ENCODE measurements around the gene RMDN2.
A peak's percentile ranks its signal among the peaks of the same experiment; 100 is the strongest.
"Not testable (repeated sequence)": the region's sequence is repeated elsewhere in the genome, so short reads cannot be mapped to it uniquely, and the experiment has no call there.

The RMDN2 gene

DNA sequence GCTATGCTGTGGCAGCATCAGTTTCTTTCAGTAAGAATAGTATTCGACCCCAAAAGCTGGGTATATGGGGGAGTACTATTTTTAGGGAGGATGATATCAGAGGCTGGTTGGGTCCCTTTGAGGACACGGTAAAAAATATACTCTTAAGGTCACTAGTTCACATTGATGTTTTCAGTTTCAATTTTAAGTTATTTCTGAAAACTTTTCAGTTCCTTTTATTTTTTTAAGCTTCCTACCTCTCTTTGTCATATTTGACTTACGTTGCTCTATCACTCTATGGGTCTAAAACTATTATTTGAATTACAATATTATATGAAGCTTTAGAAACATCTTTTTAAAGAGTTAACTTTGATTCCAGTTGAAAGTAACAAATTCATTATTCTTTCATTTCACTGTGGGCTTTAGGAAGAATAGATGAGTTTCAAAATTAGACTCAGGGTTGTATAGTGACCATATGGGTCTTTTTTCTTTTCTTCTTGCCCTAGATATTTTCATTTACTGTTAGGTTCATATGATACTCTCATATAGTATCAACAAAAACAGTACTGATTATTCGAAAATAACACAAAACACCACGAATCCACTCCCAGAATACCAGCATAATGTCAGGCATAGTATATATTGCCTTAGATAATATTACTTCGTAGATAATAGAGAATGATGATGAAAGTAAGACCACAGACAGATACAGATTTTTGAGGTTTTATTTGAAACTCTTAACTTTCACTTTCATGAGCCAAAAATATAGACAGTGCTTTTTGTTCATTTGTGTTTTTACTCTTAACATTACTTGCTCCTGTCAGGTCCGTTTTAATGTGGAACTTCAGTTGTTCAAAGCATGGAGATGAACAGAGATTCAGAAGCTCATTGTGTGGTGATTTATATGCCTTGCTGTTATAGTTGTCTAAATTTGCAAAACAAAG lies 9.8 kb downstream of the RMDN2 start:
- DNase-seq: peak in 1 of 2 donors; percentile 40

DNA sequence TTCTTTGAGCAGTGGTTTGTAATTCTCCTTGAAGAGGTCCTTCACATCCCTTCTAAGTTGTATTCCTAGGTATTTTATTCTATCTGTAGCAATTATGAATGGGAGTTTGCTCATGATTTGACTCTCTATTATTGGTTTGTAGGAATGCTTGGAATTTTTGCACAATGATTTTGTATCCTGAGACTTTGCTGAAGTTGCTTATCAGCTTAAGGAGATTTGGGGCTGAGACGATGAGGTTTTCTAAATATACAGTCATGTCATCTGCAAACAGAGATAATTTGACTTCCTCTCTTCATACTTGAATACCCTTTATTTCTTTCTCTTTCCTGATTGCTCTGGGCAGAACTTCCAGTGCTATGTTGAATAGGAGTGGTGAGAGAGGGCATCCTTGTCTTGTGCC lies 12.5 kb downstream of the RMDN2 start:
- DNase-seq: not testable (repeated sequence)

DNA sequence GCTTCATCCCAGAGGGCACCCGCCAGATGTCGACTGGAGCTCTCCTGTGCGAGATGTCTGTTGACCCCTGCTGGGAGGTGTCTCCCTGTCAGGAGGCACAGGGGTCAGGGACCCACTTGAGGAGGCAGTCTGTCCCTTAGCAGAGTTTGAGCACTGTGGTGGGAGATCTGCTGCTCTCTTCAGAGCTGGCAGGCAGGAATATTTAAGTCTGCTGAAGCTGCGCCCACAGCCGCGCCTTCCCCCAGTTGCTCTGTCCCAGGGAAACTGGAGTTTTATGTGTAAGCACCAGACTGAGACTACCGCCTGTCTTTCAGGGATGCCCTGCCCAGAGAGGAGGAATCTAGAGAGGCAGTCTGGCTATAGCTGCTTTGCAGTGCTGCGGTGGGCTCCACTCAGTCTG lies 16.2 kb downstream of the RMDN2 start:
- not testable (repeated sequence) for DNase-seq

DNA sequence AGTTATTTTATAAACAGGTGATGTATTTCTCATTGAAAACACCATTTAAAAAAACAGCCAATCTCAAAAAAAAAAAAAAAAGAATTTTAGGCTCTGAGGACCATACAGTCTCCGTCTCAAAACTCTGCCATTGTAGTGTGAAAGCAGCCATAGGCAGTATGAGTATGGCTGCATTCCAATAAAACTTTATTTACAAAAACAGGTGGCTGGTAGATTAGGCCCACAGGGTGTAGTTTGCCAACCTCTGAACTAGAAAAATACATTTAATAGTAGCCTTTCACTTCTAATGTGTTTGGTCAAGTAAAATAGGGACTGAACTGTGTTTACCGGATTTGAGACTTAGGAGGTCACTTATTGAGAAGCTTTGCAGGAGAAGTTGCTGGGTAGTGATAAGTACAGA lies 19.2 kb downstream of the RMDN2 start:
- DNase-seq: no peak

DNA sequence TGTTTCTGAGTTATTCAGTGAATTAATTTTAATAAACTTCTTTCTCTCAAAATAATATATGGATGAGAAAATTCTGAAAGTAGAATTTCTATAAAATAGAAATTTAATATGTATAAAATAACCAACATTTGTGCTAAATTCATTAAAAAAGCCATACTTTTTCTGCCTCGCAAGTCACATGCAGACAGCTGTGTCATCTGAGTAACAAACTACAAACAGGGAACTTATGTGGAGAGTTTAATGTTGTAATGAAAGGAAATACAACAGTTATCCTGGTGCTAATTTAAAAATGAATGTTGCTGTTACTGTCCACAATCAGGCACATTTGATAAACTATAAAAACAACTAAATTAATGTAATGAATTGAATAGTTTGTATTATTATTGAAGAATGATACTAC lies 22.2 kb downstream of the RMDN2 start:
- peak; percentile 39 to 56 for DNase-seq

DNA sequence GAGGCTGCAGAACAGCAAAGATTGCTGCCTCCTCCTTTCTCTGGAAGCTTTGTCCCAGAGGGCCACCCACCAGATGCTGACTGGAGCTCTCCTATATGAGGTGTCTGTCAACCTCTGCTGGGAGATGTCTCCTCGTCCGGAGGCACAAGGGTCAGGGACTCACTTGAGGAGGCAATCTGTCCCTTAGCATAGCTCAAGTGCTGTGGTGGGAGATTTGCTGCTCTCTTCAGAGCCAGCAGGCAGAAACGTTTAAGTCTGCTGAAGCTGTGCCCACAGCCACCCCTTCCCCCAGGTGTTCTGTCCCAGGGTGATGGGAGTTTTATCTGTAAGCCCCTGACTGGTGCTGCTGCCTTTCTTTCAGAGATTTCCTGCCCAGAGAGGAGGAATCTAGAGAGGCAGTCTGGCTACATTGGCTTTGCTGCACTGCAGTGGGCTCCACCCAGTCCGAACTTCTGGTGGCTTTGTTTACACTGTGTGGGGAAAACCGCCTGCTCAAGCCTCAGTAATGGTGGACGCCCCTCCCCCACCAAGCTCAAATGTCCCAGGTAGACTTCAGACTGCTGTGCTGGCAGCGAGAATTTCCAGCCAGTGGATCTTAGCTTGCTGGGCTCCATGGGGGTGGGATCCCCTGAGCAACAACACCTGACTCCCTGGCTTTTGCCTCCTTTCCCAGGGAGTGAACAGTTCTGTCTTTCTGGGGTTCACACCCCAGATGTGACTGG lies 37.1 kb downstream of the RMDN2 start:
- DNase-seq: not testable (repeated sequence)

DNA sequence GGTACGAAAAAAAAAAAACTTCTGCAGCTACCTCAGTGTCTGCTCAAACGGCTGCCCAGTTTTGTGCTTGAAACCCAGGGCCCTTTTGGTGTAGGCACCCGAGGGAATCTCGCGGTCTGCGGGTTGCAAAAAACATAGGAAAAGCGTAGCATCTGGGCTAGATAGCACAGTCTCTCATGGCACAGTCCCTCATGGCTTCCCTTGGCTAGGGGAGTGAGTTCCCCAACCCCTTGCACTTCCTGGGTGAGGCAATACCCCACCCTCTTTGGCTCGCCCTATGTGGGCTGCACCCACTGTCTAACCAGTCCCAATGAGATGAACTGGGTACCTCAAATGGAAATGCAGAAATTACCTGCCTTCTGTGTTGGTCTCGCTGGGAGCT lies 37.6 kb downstream of the RMDN2 start:
- DNase-seq: not testable (repeated sequence)

DNA sequence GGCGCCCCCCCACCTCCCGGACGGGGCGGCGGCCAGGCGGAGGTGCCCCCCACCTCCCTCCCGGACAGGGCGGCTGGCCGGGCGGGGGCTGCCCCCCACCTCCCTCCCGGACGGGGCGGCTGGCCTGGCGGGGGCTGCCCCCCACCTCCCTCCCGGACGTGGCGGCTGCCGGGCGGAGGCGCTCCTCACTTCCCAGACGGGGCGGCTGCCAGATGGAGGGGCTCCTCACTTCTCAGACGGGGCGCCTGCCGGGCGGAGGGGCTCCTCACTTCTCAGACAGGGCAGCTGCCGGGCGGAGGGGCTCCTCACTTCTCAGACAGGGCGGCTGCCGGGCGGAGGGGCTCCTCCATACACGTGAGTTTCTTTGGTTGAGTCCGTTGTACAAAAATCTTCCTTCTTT lies 38.8 kb downstream of the RMDN2 start:
- DNase-seq: not testable (repeated sequence)

DNA sequence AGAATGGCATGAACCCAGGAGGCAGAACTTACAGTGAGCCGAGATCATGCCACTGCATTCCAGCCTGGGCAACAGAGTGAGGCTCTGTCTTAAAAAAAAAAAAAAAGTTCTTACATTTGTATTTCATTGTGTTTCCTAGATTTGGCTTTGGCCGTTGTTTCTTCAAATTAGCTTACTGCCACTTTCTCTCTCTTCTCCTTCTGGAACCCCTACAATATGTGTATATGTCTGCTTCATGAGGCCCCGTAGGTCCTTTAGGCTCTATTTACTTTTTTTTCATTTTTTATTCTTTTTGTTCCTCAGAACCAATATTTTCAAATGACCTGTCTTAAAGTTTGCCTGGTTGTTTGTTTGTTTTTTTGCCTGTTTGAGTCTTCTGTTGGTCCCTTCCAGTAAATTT lies 41.2 kb downstream of the RMDN2 start:
- no peak for DNase-seq

DNA sequence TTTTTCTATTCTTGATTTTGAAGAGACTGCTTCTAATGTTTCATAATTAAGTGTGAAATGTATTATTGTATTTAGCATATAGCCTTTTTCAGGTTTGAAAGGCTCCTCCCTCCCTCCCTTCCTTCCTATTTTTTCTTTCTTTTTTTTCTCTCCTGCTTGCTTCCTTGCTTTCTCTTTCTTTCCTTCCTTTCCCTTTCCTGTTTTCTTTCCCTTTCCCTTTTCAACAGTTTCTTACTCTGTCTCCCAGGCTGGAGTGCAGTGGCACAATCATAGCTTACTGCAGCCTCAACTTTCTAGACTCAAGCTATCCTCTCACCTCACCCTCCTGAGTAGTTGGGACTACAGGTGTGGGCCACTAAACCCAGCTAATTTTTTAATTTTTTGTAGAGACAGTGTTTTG lies 44.6 kb downstream of the RMDN2 start:
- DNase-seq: no peak

DNA sequence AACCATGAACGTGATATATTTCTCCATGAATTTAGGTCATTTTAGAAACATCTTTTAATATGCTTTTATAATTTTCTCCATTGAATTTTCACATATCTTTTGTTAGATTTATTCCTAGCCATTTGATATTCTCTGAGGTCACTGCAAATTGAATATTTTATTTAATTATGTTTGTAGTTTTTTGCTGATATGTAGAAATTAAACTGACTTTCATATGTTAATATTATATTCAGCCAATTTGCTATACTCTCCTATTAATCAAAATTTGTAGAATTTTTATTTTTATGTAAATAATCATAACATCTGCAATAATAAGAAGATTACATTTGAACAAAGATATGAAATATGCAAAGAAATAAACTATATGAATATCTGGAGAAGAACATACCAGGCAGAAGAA lies 46.9 kb downstream of the RMDN2 start:
- DNase-seq: no peak

DNA sequence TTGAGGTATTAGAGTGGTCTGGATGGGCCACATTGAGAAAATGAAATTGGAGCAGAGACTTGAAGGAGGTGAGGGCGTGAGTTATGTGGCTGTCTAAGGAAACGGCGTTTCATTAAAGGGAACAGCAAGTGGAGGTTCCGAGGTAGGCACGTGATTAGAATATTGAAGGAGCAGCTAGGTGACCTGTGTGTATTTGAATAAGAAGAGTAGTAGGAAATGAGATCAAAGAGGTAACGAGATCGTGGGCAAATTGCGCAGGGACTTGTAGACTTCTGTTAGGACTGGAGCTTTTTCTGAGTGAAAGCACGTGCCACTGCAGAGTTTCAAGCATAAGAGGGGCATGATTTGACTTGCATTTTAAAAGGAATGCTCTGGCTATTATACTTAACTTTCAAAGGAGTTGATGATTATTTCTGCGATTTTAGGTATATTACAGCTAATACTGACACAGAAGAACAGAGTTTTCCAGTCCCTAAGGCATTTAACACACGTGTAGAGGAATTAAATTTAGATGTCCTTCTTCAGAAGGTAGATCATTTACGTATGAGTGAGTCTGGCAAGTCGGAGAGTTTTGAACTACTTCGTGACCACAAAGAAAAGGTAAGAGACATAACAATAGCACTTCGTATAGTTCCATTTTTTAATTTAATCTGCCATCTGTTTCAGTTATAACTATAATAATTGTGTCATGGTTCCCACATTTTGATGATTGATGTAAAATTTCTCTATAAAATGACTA lies 48.7 kb downstream of the RMDN2 start:
- no peak for DNase-seq

DNA sequence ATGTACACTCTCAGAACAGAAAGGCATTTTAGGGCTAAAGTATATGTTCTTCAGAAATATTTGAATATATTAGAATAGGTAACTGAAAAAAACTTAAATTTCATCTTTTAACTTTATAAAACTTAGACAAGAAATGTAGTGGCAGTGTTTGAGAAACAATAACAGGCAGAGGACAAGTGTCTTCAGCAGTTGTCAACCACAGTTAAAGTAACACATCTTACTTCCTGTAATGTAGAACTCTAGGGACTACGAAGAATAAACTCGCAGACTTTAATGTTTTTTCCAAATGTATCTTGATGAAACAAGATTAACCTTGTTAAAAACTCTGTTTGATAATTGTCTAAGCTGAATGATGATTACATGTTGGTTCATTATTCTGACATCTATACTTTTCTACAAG lies 50.7 kb downstream of the RMDN2 start:
- DNase-seq: no peak

DNA sequence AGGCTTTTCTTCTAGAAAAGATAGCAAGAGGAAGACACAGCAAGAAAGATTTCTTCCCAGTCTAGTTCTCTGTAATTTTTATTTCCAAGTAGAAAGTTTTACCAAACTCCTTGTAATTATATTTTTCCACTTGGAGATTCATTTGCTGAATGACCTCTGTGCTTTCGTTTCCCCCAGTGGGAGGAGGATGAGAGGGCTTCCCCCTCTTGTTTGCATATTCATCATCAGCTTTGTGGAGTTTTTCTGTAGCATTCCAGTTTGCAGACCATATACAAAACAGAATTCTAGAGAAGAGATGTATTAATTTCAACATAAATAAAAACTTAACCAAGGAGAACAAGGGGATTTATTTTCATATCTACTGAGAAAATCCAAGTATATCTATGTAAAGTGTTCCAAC lies 51.3 kb downstream of the RMDN2 start:
- DNase-seq: no peak

DNA sequence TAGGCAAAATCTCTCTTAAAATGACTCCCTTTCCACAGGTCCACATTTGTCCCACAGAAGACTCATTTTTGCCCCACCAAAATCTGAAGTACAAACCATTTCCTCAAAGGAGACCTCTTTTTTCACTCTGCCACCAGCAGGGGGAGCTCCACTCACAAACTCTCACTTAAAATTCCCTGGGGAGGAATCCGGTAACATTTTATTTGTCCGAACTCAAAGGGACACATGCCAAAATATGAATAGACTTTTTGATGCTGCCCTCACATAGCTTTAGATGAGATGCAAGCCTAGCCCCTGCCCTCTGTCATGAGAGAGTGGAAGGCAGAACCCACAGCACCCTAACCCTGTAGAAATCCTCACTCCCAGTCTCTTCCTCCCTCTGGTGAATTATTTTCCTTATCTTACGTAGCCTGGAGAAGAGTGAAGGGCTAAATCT lies 57.1 kb downstream of the RMDN2 start:
- DNase-seq: peak; percentile 68 to 70

DNA sequence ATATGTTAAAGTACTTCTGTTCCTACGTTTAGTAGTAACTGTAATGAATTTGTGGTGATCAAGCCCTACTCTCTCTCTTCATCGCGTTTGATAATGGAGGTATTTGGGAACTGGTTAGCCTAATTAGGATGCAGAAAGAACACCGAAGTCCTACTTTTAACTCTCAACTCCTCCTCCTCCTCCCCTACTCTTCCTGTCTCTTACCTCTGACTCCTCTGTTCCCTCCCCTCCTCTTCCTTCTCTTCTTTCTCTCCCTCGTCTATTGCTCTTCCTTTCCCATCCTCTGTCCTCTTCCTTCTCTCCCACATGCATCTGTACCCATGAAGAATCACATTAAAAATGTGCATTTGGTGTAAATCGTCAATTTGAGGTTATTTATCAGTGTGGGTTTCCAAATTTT lies 57.8 kb downstream of the RMDN2 start:
- DNase-seq: no peak

DNA sequence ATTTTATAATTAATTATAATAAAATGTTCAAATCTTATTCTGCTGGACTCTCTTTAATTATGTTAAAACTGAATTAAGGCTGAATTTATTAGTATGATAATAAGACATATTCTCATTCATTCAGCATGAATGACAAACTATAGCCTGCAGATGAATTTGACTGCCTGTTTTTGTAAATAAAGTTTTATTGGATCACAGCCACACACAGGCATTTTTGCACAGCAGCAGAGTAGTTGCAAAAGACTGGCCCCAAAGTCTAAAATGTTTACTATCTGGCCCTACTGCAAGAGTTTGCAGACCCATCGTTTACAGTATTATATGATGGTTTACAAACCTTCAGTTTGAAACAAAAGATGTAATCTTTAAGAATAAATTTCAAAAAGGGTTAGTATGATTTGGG lies 58.6 kb downstream of the RMDN2 start:
- no peak for DNase-seq

DNA sequence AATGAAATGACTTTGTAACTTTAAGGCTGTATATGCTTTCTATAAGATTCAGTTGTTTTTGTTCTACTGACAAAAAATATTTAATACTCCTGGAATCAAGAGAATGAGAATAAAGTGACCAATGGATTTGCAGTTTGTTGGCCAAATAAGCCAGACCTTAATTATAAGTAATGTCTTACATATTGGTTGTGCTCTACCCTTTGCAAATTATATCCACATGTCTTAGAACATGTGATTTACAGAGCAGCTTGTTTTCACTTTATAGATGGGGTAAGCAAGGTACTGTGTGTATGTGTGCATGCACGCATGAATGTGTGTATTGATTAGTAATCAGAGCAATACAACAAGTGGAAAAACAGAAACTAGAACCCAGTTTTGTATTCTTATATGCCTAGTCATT lies 59.1 kb downstream of the RMDN2 start:
- no peak for DNase-seq

DNA sequence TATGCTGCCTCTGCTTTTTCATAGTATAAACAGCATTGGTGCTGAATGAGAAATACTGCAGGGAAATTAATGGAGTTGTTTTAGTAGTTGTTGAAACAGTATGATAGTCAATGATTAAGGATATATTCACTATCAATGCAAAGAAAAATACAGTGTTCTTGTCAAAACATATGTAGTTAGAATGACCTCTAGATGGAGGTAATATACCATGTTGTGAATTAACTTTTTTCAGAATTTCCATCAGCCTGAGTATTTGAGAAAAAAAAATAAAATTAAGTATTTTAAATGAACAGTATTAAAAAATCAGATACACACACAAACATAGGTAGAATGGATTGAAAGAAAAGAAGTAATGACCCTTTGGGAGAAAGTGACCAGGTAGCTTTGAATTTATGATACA lies 59.5 kb downstream of the RMDN2 start:
- DNase-seq: peak in 1 of 2 donors; percentile 34

DNA sequence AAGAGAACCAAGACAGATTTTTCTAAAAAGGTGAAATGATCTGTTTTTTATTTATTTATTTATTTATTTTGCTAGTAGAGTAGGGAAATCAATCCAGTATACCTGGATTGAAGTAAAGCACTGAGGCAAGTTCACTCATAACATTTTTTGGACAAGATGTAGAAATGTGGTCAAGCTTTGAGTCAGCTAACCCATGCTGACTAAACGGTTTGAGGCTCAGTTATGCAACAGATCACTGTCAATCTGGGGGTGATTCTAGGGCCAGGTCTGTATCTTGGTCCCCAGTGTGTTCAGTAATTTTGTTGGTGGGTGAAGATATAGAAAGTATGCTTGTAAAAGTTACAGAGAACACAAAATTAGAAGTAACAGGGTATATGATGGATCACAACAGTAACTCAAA lies 60.2 kb downstream of the RMDN2 start:
- peak; percentile 38 to 45 for DNase-seq

DNA sequence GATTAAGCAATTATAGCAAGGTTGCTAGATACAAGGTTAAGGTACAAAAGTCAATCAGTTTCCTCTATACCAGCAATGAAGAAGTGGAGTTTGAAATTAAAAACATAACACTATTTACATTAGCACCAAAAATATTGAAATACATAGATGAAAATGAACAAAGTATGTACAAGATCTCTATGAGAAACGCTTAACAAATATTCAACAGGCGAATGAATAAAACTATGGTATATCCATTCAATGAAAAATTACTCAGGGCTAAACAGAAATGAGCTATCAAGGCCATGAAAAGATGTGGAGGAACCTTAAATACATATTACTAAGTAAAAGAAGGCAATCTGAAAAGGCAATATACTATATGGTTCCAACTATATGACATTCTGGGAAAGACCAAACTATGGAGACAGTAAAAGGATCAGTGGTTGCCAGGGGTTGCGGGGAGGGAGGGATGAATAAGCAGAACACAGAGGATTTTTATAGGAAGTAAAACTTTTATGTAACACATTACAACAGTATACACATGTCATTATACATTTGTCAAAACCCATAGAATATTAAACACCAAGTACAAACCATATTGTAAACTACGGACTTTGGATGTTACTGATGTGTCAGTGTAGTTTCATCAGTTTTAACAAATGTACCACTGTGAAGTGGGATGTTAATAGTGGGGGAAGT lies 62.1 kb downstream of the RMDN2 start:
- peak; percentile 2 to 42 for DNase-seq

DNA sequence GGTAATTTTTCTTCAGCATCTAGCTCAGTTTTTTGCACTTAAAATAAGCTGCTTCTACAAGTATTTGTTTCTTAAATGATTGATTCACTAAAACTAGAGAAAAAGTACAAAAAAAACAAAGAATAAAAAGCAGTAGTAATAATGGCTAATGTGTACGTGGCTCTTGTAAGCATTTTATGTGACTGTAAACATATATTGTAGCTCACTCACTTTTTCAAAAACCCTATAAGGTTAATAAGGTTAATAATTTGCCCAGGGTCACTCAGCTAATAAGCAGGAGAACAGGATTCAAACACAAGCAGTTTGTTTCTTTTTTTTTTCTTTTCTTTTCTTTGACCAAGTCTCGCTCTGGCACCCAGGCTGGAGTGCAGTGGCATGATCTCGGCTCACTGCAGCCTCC lies 67.5 kb downstream of the RMDN2 start:
- no peak for DNase-seq

DNA sequence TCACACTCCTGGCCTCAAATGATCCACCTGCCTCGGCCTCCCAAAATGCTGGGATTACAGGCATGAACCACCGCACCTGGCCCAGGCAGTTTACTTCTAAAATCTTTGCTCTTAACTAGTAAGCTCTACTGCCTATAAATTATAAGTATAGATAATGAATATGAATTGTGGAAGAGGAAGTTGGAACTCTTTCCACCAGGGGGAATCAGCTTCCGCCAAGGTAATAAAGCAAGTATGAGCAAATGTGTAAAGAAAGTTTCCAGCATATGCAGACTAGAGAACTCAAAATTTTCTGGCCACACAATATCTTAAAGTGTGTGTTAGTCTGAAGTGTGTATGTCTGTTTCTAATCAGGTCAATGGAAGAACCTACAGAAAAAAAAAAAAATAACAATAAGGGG lies 68.1 kb downstream of the RMDN2 start:
- no peak for DNase-seq

All from inflammatory macrophage (primary cell).